Measurements from ENCODE around the gene MAPT.

MAPT gene

DNA sequence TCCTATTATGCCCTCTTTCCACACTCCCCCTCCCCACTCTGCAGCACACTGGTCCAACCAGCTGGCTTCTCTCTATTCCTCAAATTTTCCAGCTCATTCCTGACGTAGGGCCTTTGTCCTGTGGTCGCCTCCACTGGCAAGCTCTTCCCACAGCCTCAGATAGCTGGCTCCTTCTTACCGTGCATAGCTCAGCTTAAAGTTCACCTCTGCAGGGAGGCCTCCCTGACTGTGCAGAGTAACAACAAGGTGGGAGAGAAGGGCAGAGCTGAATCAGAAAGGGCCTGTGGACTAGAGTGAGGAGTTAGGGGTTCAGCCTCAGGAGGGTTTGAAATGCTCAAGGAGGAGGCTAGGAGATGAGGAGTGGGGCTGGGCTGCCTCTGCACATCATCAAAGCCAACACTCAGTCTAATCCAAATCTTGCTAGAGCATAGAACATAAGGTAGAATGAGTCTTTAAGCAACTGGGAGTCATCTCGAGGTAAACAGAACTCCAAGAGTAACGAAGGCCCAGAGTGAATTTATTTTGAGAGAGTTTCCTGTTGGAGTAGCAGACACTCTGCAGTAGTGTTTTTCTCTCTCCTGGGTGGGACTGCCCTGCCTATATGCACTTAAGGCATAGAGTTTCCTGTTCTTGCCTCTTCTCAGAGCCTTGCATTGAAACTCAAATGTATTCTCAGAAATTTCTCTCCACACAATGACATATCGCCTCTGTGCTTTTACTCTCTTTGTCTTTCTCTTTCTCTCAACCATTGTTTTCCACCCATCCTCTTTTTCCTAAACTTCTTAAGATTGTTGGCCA is 30.3 kb upstream of the MAPT start:
- no peak for DNase-seq

DNA sequence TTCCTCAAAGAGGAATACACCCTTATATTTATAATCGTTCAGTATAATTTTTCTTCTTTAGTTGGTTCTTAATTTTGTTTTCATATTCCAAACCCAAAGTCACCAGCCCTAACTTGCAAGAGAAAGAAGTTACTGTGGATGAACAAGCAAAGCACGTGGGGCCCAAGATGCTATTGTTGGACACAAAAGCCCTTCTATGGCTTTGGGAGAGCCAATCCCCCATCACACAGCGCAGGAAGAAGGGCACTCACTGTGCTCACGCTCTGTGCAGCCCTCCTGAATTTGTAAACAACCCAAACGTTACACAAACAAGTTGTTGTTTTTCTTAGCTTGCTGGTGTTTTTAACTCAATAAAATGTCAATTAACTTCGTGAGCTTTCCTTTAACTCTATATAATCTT is 27.2 kb upstream of the MAPT start:
- DNase-seq: no peak

- no peak for DNase-seq
Observed at GRCh38 chr17:45867702-45868101, 26.7 kb upstream of the MAPT start.

DNA sequence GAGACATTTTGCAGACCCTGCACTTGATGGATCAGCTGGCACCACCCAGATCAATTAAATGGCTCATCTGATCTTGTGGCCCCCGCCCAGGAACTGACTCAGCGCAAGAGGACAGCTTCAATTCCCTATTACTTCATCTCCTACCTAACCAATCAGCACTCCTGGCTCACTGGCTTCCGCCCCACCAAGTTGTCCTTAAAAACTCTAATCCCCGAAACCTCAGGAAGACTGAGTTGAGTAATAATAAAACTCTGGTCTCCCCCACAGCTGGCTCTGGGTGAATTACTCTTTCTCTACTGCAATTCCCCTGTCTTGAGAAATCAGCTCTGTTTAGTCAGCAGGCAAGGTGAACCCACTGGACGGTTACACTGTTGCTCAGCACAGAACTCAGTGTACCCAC is 26.1 kb upstream of the MAPT start:
- DNase-seq: no peak

GRCh38 chr17:45869676-45870341 is 24.5 kb upstream of the MAPT start:
- peak; percentile 19 for DNase-seq

DNA sequence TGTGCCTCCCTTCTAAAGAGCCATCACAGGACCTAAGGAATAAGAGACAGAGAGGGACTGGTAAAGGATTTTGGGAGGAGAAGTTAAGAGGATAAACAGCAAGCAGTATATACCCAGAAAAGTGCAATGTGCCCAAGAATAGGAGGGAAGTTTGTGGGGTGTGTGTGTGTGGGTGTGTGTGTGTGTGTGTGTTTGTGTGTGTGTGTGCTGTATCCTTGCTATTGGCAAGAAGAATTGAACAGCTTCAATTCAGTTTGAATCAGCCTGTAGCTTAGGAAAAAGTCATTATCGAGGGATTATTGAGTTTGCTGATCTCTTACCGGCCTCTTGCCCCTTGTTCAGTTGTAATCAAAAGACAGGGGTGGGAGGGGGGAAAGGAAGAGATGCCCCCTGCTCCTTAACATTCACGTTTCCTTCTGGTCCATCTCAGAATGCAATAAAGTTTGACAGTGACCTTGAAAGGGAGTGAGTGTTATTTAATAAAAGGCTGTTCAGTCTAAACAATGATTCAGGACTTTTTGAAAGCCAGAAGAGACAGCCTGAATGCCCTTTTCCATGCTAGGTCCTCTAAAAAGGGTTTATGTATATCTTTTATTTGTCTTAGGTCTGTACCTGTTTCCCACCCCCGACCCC is 23.9 kb upstream of the MAPT start:
- no peak for DNase-seq

- no peak for DNase-seq
Observed at GRCh38 chr17:45871718-45872117, 22.6 kb upstream of the MAPT start.

GRCh38 chr17:45873728-45874127 is 20.6 kb upstream of the MAPT start:
- DNase-seq: no peak

DNA sequence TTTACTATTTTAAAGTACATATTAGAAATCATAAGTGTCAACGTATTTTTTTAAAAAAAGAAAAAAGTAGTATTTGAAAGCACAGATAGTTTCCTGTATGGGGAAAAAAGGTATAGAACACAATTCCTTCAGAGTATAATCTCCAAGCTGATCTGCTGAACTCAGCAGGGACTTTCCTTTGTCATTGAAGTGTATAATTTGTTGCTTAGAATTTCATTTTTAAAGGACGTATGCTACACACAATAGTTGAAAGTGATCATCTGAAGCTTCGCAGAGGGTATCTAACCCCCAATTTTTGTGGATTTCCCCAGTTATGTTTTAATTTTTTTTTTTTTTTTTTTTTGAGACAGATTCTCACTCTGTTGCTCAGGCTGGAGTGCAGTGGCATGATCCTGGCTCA is 20.2 kb upstream of the MAPT start:
- DNase-seq: no peak

GRCh38 chr17:45876539-45876938 is 17.8 kb upstream of the MAPT start:
- no peak for DNase-seq

- no peak for DNase-seq
Observed at GRCh38 chr17:45877467-45877866, 16.9 kb upstream of the MAPT start.

DNA sequence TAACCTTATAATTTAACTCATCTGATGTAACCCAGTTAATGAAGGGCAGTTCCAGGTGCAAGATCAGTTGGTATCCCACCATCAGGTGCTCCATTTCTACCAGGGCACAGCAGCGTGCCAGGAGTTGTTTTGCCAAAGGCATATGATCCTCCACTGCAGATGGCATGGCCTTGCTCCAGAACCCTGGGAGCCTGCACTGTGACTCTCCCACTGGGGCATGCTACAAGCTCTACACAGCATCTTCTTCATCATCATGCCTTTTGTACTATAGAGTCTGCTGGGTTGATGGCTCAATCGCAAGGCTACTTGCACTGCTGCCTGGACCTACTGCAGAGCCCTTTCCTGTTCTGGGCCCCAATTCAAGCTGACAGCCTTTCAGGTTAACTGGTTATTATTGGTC is 11.3 kb upstream of the MAPT start:
- DNase-seq: no peak

- no peak for DNase-seq
Observed at GRCh38 chr17:45886852-45887251, 7.5 kb upstream of the MAPT start.

- no peak for DNase-seq
Observed at GRCh38 chr17:45888392-45888791, 6.0 kb upstream of the MAPT start.

DNA sequence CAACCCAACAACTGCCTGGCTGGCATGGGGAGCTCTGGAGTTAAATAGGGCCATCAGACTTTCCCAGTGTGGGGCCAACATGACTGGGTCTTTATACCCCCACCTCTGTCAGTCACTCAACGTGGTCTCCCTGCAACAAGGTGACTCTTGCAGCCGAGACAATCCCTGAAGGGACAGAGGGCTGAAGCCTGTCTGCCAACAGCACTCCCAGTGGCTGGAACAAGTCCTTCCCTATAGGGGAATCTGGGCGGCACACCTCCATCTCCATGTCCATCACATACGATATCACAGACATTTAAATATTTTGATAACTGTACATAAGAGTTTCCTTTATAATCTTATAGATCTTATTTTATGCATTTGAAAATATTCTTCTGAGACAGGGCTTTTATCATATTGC is 4.8 kb upstream of the MAPT start:
- no peak for DNase-seq

DNA sequence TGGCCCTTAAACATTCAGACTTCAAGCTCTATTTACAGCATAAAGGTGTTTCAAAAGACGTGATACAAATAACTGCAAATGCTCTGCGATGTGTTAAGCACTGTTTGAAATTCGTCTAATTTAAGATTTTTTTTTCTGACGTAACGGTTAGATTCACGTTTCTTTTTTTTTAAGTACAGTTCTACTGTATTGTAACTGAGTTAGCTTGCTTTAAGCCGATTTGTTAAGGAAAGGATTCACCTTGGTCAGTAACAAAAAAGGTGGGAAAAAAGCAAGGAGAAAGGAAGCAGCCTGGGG is 681 bp upstream of the MAPT start:
- no peak for DNase-seq

DNA sequence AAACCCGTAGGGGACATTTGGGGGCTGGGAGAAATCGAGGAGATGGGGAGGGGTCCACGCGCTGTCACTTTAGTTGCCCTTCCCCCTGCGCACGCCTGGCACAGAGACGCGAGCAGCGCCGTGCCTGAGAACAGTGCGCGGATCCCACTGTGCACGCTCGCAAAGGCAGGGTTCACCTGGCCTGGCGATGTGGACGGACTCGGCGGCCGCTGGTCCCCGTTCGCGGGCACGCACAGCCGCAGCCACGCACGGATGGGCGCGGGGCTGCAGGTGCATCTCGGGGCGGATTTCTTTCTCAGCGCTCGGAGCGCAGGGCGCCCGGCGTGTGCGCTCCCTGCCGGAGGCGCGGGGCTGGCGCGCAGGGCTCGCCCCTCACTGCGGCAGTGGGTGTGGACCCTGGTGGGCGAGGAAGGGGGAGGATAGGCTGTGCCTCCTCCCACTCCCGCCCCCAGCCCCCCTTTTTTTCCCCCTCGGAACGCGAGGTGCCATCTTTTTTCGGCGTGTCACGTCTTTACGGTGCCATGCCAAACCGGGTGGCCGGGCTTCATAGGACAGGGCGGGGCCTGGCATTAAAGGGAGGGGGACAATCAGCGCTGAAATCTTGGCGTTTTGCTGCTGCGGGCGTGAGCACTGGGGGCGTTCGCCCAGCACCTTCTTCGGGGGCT is 1.1 kb downstream of the MAPT start:
- no peak for DNase-seq

DNA sequence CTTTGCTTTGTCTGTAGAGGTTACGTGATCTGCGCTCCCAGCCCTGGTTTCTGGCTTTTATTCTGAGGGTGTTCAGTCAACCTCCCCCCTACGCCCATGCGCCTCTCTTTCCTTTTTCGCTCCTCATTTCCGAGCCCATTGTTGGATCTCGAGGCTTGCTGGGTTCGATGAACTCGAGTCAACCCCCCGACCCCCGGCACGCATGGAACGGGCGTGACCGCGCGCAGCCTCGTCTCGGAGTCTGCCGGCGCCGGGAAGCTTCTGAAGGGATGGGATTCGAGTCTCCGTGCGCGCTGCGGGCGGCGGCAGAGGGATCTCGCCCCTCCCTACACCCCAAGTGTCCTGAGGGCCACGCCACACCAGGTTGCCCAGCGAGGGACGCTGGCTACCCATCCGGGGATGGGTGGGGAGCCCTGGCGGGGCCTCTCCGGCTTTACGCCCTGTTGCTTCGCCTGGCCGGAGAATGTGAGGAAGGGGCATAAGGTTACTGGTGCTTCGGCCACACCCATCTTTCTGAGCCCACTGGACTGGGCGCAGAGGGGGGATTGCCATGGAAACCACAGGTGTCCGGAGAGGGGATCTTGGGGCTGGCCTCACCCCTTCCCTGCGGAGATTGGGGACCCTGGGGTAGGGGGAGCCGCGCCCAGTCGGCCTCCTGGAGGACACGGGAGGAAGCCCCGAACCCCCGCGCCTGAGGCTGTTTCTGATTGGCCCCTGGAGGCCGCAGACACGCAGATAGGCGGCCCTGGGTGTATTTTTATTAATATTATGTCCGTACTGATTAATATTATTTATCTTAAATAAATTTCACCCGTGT is 1.8 kb downstream of the MAPT start:
- DNase-seq: no peak

DNA sequence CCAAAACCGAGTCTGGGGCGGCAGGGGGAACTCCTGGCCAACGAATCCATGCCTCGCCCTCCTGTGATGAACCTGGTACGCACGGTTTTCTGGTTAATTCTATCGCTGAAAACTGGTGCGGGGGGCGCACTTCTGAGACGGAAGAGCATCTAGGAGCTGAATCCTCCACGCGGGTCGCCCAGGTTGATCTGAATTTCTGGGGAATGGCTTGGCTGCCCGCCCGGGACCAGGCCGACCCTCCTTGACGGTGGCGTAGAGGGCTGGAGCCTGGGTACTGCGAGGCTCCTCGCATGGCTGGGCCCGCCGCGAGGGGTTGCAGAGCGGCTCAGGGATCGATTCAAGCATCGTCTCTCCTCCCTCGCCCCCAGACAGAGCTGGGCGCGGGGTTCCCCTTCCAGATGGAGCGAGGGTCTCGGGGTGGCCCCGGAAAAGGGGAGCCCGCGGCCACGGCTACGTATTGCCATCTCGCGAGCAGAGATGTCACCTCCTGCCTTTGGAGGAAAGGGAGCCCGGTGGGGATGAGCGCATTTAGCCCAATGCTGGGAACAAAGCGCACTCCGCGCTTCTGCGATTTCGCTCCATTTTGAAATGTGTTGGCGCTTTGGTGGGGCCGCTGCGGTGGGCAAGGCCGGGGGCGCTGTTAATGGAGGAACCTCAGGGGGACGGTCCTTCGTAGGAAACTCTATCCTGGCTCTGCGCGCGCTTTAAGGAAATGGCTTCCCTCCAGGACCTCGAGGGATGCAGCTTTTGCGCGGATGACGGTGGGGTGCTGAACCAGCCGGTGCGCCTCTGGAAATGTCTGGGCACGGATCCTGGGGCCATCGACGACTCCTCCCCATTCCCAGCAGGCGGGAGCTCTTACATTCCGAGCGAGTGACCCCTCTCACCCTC is 2.7 kb downstream of the MAPT start:
- DNase-seq: no peak

DNA sequence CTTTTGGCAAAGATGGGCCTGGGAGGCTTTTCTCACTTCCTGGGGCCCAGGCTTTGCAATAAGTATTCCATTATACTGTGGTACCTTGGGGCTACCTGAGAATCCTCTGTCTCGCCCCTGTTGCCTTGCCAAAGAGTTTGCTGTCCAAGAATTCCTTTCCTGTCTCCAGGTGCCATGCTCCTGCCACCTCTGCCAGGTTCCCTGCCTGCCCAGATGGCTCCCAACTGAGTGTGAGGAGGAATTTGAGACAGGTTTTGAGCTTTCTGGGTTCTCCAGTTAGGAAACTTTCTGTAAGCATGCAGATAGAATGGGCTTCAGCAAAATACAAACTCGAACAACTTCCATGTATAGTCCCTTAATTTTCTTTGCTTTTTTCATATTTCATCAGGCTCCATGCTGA is 5.8 kb downstream of the MAPT start:
- DNase-seq: no peak

DNA sequence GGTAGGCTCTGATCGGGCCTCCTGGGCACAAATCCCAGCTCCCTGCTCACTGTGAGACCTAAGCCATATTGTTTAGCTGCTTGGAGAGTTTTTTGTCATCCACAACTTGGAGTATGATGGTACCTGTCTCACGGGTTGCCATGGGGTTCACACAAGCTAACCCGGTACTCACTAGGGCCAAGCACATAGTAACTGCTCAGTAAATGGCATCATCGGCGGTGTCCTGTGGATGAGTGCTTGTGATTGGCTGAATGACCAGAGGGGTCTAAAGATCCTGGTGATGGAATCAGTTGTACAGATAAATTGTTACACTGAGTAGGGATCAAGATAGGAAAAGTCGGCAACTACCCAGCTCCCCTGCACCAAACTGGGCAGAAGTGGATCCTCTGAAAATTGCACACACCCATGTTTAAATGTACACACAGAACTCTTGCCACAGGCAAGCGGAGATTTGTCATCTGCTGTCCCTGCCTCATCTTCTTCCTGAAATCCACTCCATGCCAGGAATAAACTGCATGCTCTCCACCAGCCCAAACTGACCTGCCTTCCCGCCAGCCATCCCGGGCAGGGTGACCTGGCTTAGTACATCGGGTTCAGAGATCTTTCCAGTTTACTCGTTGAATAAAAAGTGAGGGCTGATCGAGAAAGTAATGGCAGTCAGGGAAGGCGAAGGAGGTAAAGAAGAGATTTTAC is 6.5 kb downstream of the MAPT start:
- no peak for DNase-seq
